Panc1 (cell line): ENCODE results near the gene CRK. TPM values are rescaled to one million over a fixed set of nuclear protein-coding genes. Genes with fewer than 3 reads are reported as not detected.

Experiments
- ATAC-seq: fragments of 200-7000 bp; cut with Tn5 transposase; 2 replicates; pipeline ENCODE4 v1.9.1; 2020; ENCODE audit warnings: mild to moderate bottlenecking, moderate library complexity
- BruUV-seq: library from RNA; stranded (reverse); fragments of 400-500 nt; replicated peaks from 2 replicates; lab custom pipeline; 2021; lab: Mats Ljungman, UMichigan
- CTCF ChIA-PET: fragments of 300-600 bp; sonication (Branson Sonifier 250); formaldehyde crosslinking; loops from one replicate; lab custom pipeline; 2022; ENCODE audit warnings: antibody characterized with exemption; lab: Charles Lee
- POLR2A ChIA-PET: fragments of 300-600 bp; sonication (Branson Sonifier 250); formaldehyde crosslinking; loops from one replicate; lab custom pipeline; 2022; ENCODE audit warnings: antibody characterized with exemption; lab: Charles Lee
- DNase-seq: peaks from one replicate; pipeline ENCODE4 v3.0.0-alpha.2; 2010; ENCODE audit warnings: low read depth, low spot score
- H3K27ac ChIP-seq: 2 replicates; pipeline ENCODE4 v1.5.1; 2011; ENCODE audit warnings: mild to moderate bottlenecking, low read length, inconsistent platforms
- H3K27me3 ChIP-seq: fragments of 200-500 bp; sonication (Bioruptor generic); 2 replicates; pipeline ENCODE4 v1.6.0; 2014; ENCODE audit warnings: low read length, inconsistent platforms; ENCODE audit not compliant: control insufficient read depth, insufficient read depth
- H3K36me3 ChIP-seq: fragments of 200-500 bp; sonication (Bioruptor generic); 2 replicates; pipeline ENCODE4 v1.5.1; 2014; ENCODE audit warnings: inconsistent platforms, mild to moderate bottlenecking, low read length, moderate library complexity; ENCODE audit not compliant: control insufficient read depth, insufficient read depth
- H3K4me1 ChIP-seq: 2 replicates; pipeline ENCODE4 v1.5.1; 2011; ENCODE audit warnings: inconsistent platforms, mild to moderate bottlenecking, low read length, moderate library complexity; ENCODE audit not compliant: control insufficient read depth, insufficient read depth
- H3K4me3 ChIP-seq, 2 experiments: 2 replicates each; pipeline ENCODE4 v1.5.1; 2011 to 2012; ENCODE audit warnings: low read depth in 2 of 2, low read length in 2 of 2, mild to moderate bottlenecking in 2 of 2, inconsistent platforms in 1 of 2, moderate library complexity in 1 of 2
- H3K9me3 ChIP-seq: fragments of 200-500 bp; sonication (Bioruptor generic); 2 replicates; pipeline ENCODE4 v1.5.1; 2014; ENCODE audit warnings: low read depth, mild to moderate bottlenecking, inconsistent platforms, low read length, moderate library complexity; ENCODE audit not compliant: control insufficient read depth, insufficient read depth
- CTCF ChIP-seq: fragments of 450-650 bp; IDR thresholded peaks from 2 replicates; pipeline ENCODE4 v1.5.1; 2017; ENCODE audit warnings: mild to moderate bottlenecking
- POLR2AphosphoS5 ChIP-seq: IDR thresholded peaks from 2 replicates; pipeline ENCODE4 v1.6.1; 2012; ENCODE audit warnings: mild to moderate bottlenecking, low read depth, low read length, moderate library complexity
- REST ChIP-seq, 2 experiments: IDR thresholded peaks; 2 replicates each; pipeline ENCODE4 v1.6.1; 2011 to 2012; ENCODE audit warnings: low read depth in 2 of 2, control low read depth in 1 of 2, low read length in 1 of 2, mild to moderate bottlenecking in 1 of 2, moderate library complexity in 1 of 2; ENCODE audit not compliant: insufficient read depth in 1 of 2
- SIN3A ChIP-seq: IDR thresholded peaks from 2 replicates; pipeline ENCODE4 v1.6.1; 2012; ENCODE audit warnings: low read depth, mild to moderate bottlenecking, low read length, moderate library complexity, borderline replicate concordance; ENCODE audit not compliant: insufficient read depth
- TCF7L2 ChIP-seq: IDR thresholded peaks from 2 replicates; pipeline ENCODE4 v1.6.1; 2011; ENCODE audit warnings: mild to moderate bottlenecking, low read depth, low read length, inconsistent platforms
- in situ Hi-C: cut with HindIII; loops from 2 replicates; pipeline ENCODE4 v1.10.0; 2016; ENCODE audit warnings: low sequenced_read_pairs, low pct_unique_long_range_greater_than_20kb
- intact Hi-C: fragments of 100-400 bp; cut with micrococcal nuclease; formaldehyde crosslinking; loops from one replicate; pipeline ENCODE4 v1.10.0; 2022; ENCODE audit not compliant: unreplicated experiment
- total RNA-seq: library from RNA; stranded (reverse); gene quantifications from one replicate; pipeline ENCODE4 v1.2.1, GENCODE V29; 2021; ENCODE audit not compliant: unreplicated experiment

The CRK gene
- total RNA-seq, 1 experiment from 2014 or later: 67.0 TPM

GRCh38 chr17:1495265-1495989 is 39.4 kb upstream of the CRK start:
- Histone ChIP-seq H3K27ac (no peak overlapping the region), H3K9me3 (no peaks in the 10 kb centered on the region), H3K27me3 (no peaks in the 10 kb centered on the region), H3K36me3 (no peaks in the 10 kb centered on the region), H3K4me3 (no peak overlapping the region), H3K4me1 (peaks cover 16% of the 10 kb centered on the region)
- intact Hi-C loops (no loop called here), in situ Hi-C loops (no loop called here)
- ChIA-PET CTCF (no interaction called here), POLR2A (no interaction called here)
- DNase-seq (no peak), ATAC-seq (no peak)
- BruUV-seq: no TSS peak
- TF ChIP-seq TCF7L2 (no peak), CTCF (no peak), SIN3A (no peak), REST (IDR thresholded peaks at IDR 0.05; ENCODE audit: insufficient read depth in 1 of 2, low read depth in 2 of 2, low read length in 1 of 2) (no peak), POLR2AphosphoS5 (no peak)

GRCh38 chr17:1494736-1495253 is 38.8 kb upstream of the CRK start:
- CTCF ChIA-PET: no interaction called here

More at GRCh38 chr17:1494736-1495253, 38.8 kb upstream of the CRK start:
- Histone ChIP-seq H3K27ac (no peak overlapping the region), H3K4me3 (no peak overlapping the region), H3K27me3 (no peaks in the 10 kb centered on the region), H3K4me1 (peaks cover 19% of the 10 kb centered on the region), H3K9me3 (no peaks in the 10 kb centered on the region), H3K36me3 (no peaks in the 10 kb centered on the region)
- ATAC-seq (no peak), DNase-seq (no peak)
- TF ChIP-seq SIN3A: no peak
- no peak for TF ChIP-seq POLR2AphosphoS5
- TF ChIP-seq REST (IDR thresholded peaks at IDR 0.05; ENCODE audit: insufficient read depth in 1 of 2, low read depth in 2 of 2, low read length in 1 of 2): no peak
- in situ Hi-C loops (no loop called here), intact Hi-C loops (no loop called here)
- no TSS peak for BruUV-seq
- POLR2A ChIA-PET: interaction anchor here (0.6 to 0.7 kb wide), 2 partner anchors 8 to 22 kb away, joined by 4 to 6 read pairs; partner anchors contain the start of gene INPP5K
